Thoracic aorta (tissue), 2 donors: ENCODE results near the gene ST6GALNAC5. TPM values are rescaled to one million over a fixed set of nuclear protein-coding genes. Genes with fewer than 3 reads are reported as not detected.

ENCODE experiments used
- ATAC-seq: fragments of 150-250 bp; one replicate; pipeline ENCODE4 v1.8.0; 2017; ENCODE audit warnings: low read depth; ENCODE audit not compliant: insufficient number of reproducible peaks, low FRiP score
- DNase-seq: peaks from one replicate; pipeline ENCODE4 v3.0.0-alpha.2; 2020; ENCODE audit warnings: low spot score
- H3K27ac ChIP-seq, 2 donors: fragments of 200-600 bp; sonication (generic); 1 replicate in 1 of 2; 2 replicates in 1 of 2; pipeline ENCODE4 v1.5.1; 2016; ENCODE audit warnings: mild to moderate bottlenecking in 2 of 2, moderate library complexity in 2 of 2
- H3K27me3 ChIP-seq: fragments of 200-600 bp; sonication (generic); replicated peaks from 2 replicates; pipeline ENCODE4 v1.6.0; 2016; ENCODE audit warnings: mild to moderate bottlenecking; ENCODE audit not compliant: insufficient read depth
- H3K36me3 ChIP-seq: fragments of 200-600 bp; sonication (generic); one replicate; pipeline ENCODE4 v1.5.1; 2016
- H3K4me1 ChIP-seq, 2 donors: fragments of 200-600 bp; sonication (generic); 1 replicate in 1 of 2; 2 replicates in 1 of 2; pipeline versions ENCODE4 v1.5.1 to v1.6.0; 2016; ENCODE audit warnings: low read depth in 2 of 2, mild to moderate bottlenecking in 1 of 2; ENCODE audit not compliant: control insufficient read depth in 1 of 2
- H3K4me3 ChIP-seq: fragments of 200-600 bp; sonication (generic); 2 replicates; pipeline ENCODE4 v1.5.1; 2016; ENCODE audit warnings: mild to moderate bottlenecking
- H3K9me3 ChIP-seq: fragments of 200-600 bp; sonication (generic); 2 replicates; pipeline ENCODE4 v1.5.1; 2016
- CTCF ChIP-seq: fragments of 200-600 bp; sonication (generic); IDR thresholded peaks from one replicate; pipeline ENCODE4 v1.5.1; 2019; ENCODE audit warnings: antibody characterized with exemption
- total RNA-seq, 2 donors: library from RNA; depleted of rRNA; stranded (reverse); fragments of >200 nt; gene quantifications; one replicate each; pipeline versions ENCODE4 v1.1.0 to v1.2.3, GENCODE V29; 2016

ST6GALNAC5 gene
- total RNA-seq, 2 donors from 2014 or later = 7.2 to 19.8 TPM

- no peak for TF ChIP-seq CTCF
These were observed 163.3 kb downstream of the ST6GALNAC5 start for GRCh38 chr1:77030401-77031105.

GRCh38 chr1:77031106-77031662 lies 163.9 kb downstream of the ST6GALNAC5 start:
- H3K27ac ChIP-seq = no peak overlapping the region
- peaks cover 0 to 9% of the 10 kb centered on the region in 2 donors for H3K4me1 ChIP-seq
- no peak for TF ChIP-seq CTCF
- H3K36me3 ChIP-seq = no peaks in the 10 kb centered on the region
- H3K9me3 ChIP-seq = no peaks in the 10 kb centered on the region
- no peak overlapping the region for H3K4me3 ChIP-seq
- H3K27me3 ChIP-seq = no peaks in the 10 kb centered on the region
- no peak for DNase-seq
- ATAC-seq = no peak

More at GRCh38 chr1:77030401-77031105, 163.3 kb downstream of the ST6GALNAC5 start:
- Histone ChIP-seq H3K27me3 (no peaks in the 10 kb centered on the region), H3K4me3 (no peak overlapping the region), H3K9me3 (no peaks in the 10 kb centered on the region), H3K36me3 (no peaks in the 10 kb centered on the region), H3K27ac (no peak overlapping the region), H3K4me1 (peaks cover 0 to 9% of the 10 kb centered on the region in 2 donors)
- no peak for DNase-seq
- ATAC-seq = no peak

- ATAC-seq (no peak), DNase-seq (no peak)
- no peak overlapping the region for H3K27ac ChIP-seq
- no peaks in the 10 kb centered on the region for H3K27me3 ChIP-seq
- H3K4me3 ChIP-seq = no peak overlapping the region
- TF ChIP-seq CTCF = no peak
- no peaks in the 10 kb centered on the region for H3K36me3 ChIP-seq
- no peaks in the 10 kb centered on the region for H3K9me3 ChIP-seq
- no peaks in the 10 kb centered on the region for H3K4me1 ChIP-seq
These were observed 169.3 kb downstream of the ST6GALNAC5 start for GRCh38 chr1:77036560-77036959.

- ATAC-seq (no peak), DNase-seq (no peak)
- Histone ChIP-seq H3K4me1 (no peaks in the 10 kb centered on the region), H3K9me3 (no peaks in the 10 kb centered on the region), H3K36me3 (no peaks in the 10 kb centered on the region), H3K27me3 (no peaks in the 10 kb centered on the region), H3K27ac (no peak overlapping the region), H3K4me3 (no peak overlapping the region)
- no peak for TF ChIP-seq CTCF
These were observed 169.8 kb downstream of the ST6GALNAC5 start for GRCh38 chr1:77037038-77037437.

- no peak for TF ChIP-seq CTCF
- ATAC-seq (no peak), DNase-seq (no peak)
- Histone ChIP-seq H3K36me3 (no peaks in the 10 kb centered on the region), H3K27me3 (no peaks in the 10 kb centered on the region), H3K4me1 (no peaks in the 10 kb centered on the region), H3K9me3 (no peaks in the 10 kb centered on the region), H3K4me3 (no peak overlapping the region), H3K27ac (no peak overlapping the region)
These were observed 170.7 kb downstream of the ST6GALNAC5 start for GRCh38 chr1:77038000-77038399.
